HEK293T (cell line): ENCODE data around the gene CERS2.

Experiments
- ARNT ChIP-seq: fragments of 450-650 bp; IDR thresholded peaks from 2 replicates; pipeline ENCODE4 v1.6.1; 2017; ENCODE audit warnings: mild to moderate bottlenecking
- FOXK2 ChIP-seq: fragments of 450-650 bp; IDR thresholded peaks from 2 replicates; pipeline ENCODE4 v1.6.1; 2016; ENCODE audit warnings: mild to moderate bottlenecking
- FOXM1 ChIP-seq: fragments of 450-650 bp; IDR thresholded peaks from 2 replicates; pipeline ENCODE4 v1.6.1; 2017; ENCODE audit warnings: mild to moderate bottlenecking, borderline replicate concordance
- HDGF ChIP-seq: fragments of 450-650 bp; IDR thresholded peaks from 2 replicates; pipeline ENCODE4 v1.6.1; 2017; ENCODE audit warnings: antibody characterized with exemption, borderline replicate concordance
- NFRKB ChIP-seq: fragments of 450-650 bp; IDR thresholded peaks from 2 replicates; pipeline ENCODE4 v1.6.1; 2016; ENCODE audit warnings: mild to moderate bottlenecking, moderate library complexity
- SP1 ChIP-seq: fragments of 450-650 bp; IDR thresholded peaks from 2 replicates; pipeline ENCODE4 v1.6.1; 2017
- SUZ12 ChIP-seq: fragments of 450-650 bp; IDR thresholded peaks from 2 replicates; pipeline ENCODE4 v1.6.1; 2016; ENCODE audit warnings: mild to moderate bottlenecking

DNA sequence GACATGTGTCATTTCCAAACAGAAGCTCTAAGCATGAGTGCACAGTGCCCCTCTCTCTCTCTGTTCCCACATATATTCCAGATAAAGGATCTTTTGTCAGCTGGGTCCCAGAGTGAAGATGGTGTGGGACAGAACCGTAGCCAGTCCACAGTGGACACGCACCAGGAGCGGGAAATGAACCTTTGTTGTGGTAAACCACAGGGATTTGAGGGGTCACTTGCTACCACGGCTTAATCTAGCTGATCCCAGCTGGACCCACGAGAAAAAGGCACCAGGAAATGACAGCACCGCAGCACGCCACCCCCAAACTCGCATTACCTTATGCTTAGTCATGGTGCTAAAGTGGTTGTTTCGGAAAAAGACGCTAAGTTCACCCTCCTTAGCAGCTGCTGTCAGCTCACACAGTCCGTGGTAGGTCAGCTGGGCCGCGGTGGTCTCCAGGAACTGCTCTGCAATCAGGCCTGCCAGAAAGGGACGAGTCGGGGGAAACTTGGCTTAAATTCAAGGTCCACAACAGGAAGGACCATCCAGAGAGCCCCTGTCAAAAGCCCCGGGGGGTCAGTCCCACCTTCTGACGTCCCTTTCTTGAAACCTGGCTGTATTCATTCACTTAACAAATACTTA is 24.5 kb upstream of the CERS2 start:
- no peak for TF ChIP-seq FOXM1
- no peak for TF ChIP-seq HDGF
- no peak for TF ChIP-seq NFRKB
- no peak for TF ChIP-seq SUZ12
- TF ChIP-seq ARNT = no peak
- TF ChIP-seq SP1 = no peak
- TF ChIP-seq FOXK2 = no peak
